ENCODE data around the gene ARHGAP31.

Gene ARHGAP31

DNA sequence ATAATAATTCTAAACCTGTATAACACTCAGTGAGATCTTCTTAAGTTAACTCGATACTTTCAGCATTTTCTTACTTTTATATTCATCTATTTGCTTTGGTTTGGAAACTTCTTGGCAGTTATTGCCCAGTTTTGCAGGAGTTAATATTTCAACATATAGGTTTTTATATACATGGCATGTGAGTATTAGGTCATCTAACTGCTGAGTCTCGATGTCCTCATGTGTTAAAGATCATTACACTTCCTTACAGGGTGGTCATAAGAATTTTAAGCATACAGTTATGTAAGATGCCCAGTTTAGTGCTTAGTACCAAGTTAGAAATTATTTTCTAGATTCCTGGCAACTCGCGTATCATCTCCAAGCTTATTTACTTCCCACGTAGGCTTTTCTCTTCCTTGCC is 106.3 kb downstream of the ARHGAP31 start:
- Histone ChIP-seq H3K4me2 (ENCODE audit: low read depth, low read length, poor library complexity, severe bottlenecking) (no peak overlapping the region), H2AFZ (ENCODE audit: low read depth, low read length, severe bottlenecking) (no peak overlapping the region), H3K4me3 (ENCODE audit: insufficient read depth, low read length, poor library complexity, severe bottlenecking) (no peak overlapping the region), H3K9me3 (ENCODE audit: insufficient read depth, low read length) (no peaks in the 10 kb centered on the region), H3K36me3 (ENCODE audit: low read length) (no peaks in the 10 kb centered on the region), H3K9ac (ENCODE audit: low read length) (no peak overlapping the region), H3K27me3 (ENCODE audit: low read length) (no peaks in the 10 kb centered on the region), H4K20me1 (ENCODE audit: low read depth, low read length) (no peaks in the 10 kb centered on the region), H3K9me2 (replicated peaks; ENCODE audit: insufficient read depth, low read length) (no peaks in the 10 kb centered on the region), H3F3A (ENCODE audit: insufficient read depth) (no peaks in the 10 kb centered on the region), H3K27ac (ENCODE audit: low read depth, low read length) (no peak overlapping the region), H3K79me2 (ENCODE audit: insufficient read depth, low read length) (no peaks in the 10 kb centered on the region)
- TF ChIP-seq EZH2phosphoT487 (conservative IDR thresholded peaks at IDR 0.05; ENCODE audit: low read length): no peak
- TF ChIP-seq, protein P1, sequence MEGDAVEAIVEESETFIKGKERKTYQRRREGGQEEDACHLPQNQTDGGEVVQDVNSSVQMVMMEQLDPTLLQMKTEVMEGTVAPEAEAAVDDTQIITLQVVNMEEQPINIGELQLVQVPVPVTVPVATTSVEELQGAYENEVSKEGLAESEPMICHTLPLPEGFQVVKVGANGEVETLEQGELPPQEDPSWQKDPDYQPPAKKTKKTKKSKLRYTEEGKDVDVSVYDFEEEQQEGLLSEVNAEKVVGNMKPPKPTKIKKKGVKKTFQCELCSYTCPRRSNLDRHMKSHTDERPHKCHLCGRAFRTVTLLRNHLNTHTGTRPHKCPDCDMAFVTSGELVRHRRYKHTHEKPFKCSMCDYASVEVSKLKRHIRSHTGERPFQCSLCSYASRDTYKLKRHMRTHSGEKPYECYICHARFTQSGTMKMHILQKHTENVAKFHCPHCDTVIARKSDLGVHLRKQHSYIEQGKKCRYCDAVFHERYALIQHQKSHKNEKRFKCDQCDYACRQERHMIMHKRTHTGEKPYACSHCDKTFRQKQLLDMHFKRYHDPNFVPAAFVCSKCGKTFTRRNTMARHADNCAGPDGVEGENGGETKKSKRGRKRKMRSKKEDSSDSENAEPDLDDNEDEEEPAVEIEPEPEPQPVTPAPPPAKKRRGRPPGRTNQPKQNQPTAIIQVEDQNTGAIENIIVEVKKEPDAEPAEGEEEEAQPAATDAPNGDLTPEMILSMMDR (IDR thresholded peaks at IDR 0.05; ENCODE audit: insufficient read depth, low read length, poor library complexity, severe bottlenecking): no peak

- no peak overlapping the region for H3K9ac ChIP-seq (ENCODE audit: low read length)
- H3K36me3 ChIP-seq (ENCODE audit: low read length): no peaks in the 10 kb centered on the region
- H3K27ac ChIP-seq (ENCODE audit: low read depth, low read length): no peak overlapping the region
- no peak overlapping the region for H3K4me2 ChIP-seq (ENCODE audit: low read depth, low read length, poor library complexity, severe bottlenecking)
- TF ChIP-seq, protein P1 (IDR thresholded peaks at IDR 0.05; ENCODE audit: insufficient read depth, low read length, poor library complexity, severe bottlenecking): no peak
- no peak for TF ChIP-seq EZH2phosphoT487 (conservative IDR thresholded peaks at IDR 0.05; ENCODE audit: low read length)
- no peaks in the 10 kb centered on the region for H3K79me2 ChIP-seq (ENCODE audit: insufficient read depth, low read length)
- no peaks in the 10 kb centered on the region for H3F3A ChIP-seq (ENCODE audit: insufficient read depth)
- no peak overlapping the region for H3K4me3 ChIP-seq (ENCODE audit: insufficient read depth, low read length, poor library complexity, severe bottlenecking)
- no peaks in the 10 kb centered on the region for H3K9me2 ChIP-seq (replicated peaks; ENCODE audit: insufficient read depth, low read length)
- no peaks in the 10 kb centered on the region for H3K9me3 ChIP-seq (ENCODE audit: insufficient read depth, low read length)
- no peak overlapping the region for H2AFZ ChIP-seq (ENCODE audit: low read depth, low read length, severe bottlenecking)
- no peaks in the 10 kb centered on the region for H3K27me3 ChIP-seq (ENCODE audit: low read length)
- no peaks in the 10 kb centered on the region for H4K20me1 ChIP-seq (ENCODE audit: low read depth, low read length)
Measured at GRCh38 chr3:119401069-119401468, 106.9 kb downstream of the ARHGAP31 start.

DNA sequence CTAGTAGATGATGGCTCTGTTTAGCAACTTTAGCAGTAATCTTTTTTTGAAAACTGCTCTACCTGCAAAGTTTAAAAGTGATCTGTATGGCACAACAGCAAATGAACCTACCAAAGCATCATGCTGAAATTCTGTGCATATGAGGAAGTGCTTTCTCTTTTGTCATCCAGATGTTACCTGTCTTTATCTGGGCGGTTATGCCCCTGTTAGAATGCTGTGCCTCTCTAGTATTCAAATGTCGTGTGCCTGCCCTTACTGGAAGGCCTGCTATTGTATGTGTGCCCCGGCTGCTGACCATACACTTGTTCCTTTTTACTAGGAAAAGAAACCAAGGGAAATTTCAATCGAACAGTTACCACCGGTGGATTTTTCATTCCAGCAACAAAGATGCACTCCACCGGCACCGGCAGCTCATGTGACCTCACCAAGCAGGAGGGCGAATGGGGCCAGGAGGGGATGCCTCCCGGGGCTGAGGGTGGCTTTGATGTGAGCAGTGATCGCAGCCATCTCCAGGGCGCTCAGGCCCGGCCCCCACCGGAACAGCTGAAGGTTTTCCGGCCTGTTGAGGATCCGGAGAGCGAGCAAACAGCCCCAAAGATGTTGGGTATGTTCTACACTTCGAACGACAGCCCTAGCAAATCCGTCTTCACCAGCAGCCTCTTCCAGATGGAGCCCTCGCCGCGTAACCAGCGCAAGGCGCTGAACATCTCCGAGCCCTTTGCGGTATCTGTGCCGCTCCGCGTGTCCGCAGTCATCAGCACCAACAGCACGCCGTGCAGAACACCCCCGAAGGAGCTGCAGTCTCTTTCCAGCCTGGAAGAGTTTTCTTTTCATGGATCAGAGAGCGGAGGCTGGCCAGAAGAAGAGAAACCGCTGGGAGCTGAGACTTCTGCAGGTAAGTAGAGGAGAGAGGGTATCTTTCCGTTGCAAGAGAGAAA is 107.6 kb downstream of the ARHGAP31 start:
- Histone ChIP-seq H3F3A (ENCODE audit: insufficient read depth) (no peaks in the 10 kb centered on the region), H3K9me2 (replicated peaks; ENCODE audit: insufficient read depth, low read length) (no peaks in the 10 kb centered on the region), H4K20me1 (ENCODE audit: low read depth, low read length) (no peaks in the 10 kb centered on the region), H3K9me3 (ENCODE audit: insufficient read depth, low read length) (no peaks in the 10 kb centered on the region), H3K79me2 (ENCODE audit: insufficient read depth, low read length) (no peaks in the 10 kb centered on the region), H2AFZ (ENCODE audit: low read depth, low read length, severe bottlenecking) (no peak overlapping the region), H3K36me3 (ENCODE audit: low read length) (no peaks in the 10 kb centered on the region), H3K27ac (ENCODE audit: low read depth, low read length) (no peak overlapping the region), H3K4me2 (ENCODE audit: low read depth, low read length, poor library complexity, severe bottlenecking) (no peak overlapping the region), H3K27me3 (ENCODE audit: low read length) (no peaks in the 10 kb centered on the region), H3K4me3 (ENCODE audit: insufficient read depth, low read length, poor library complexity, severe bottlenecking) (no peak overlapping the region), H3K9ac (ENCODE audit: low read length) (no peak overlapping the region)
- TF ChIP-seq, protein P1 (IDR thresholded peaks at IDR 0.05; ENCODE audit: insufficient read depth, low read length, poor library complexity, severe bottlenecking): no peak
- no peak for TF ChIP-seq EZH2phosphoT487 (conservative IDR thresholded peaks at IDR 0.05; ENCODE audit: low read length)

Measured in SU-DHL-6 (cell line).